ACC112 (cell line): ENCODE results near the gene ACBD3.

Experiments used
- H2AFZ ChIP-seq: fragments of 200-600 bp; sonication (generic); one replicate; pipeline ENCODE4 v1.6.0; 2017; ENCODE audit warnings: antibody characterized with exemption, low read length; ENCODE audit not compliant: unreplicated experiment
- H3K27ac ChIP-seq: fragments of 200-600 bp; sonication (generic); 2 replicates; pipeline ENCODE4 v1.5.1; 2014; ENCODE audit warnings: low read depth, mild to moderate bottlenecking, antibody characterized with exemption, low read length, moderate library complexity
- H3K27me3 ChIP-seq: fragments of 200-600 bp; sonication (generic); 2 replicates; pipeline ENCODE4 v1.6.1; 2014; ENCODE audit warnings: mild to moderate bottlenecking, antibody characterized with exemption, low read length, moderate library complexity, mixed read lengths; ENCODE audit not compliant: insufficient read depth
- H3K36me3 ChIP-seq: fragments of 200-600 bp; sonication (generic); 2 replicates; pipeline ENCODE4 v1.6.1; 2016; ENCODE audit warnings: mild to moderate bottlenecking, antibody characterized with exemption, low read length, moderate library complexity, mixed read lengths; ENCODE audit not compliant: insufficient read depth
- H3K4me1 ChIP-seq: fragments of 200-600 bp; sonication (generic); one replicate; pipeline ENCODE4 v1.6.1; 2016; ENCODE audit warnings: low read length, mixed read lengths; ENCODE audit not compliant: insufficient read depth, unreplicated experiment, control insufficient read depth
- H3K4me3 ChIP-seq: fragments of 200-600 bp; sonication (generic); 2 replicates; pipeline ENCODE4 v1.5.1; 2014; ENCODE audit warnings: mild to moderate bottlenecking, low read depth, low read length
- H3K79me2 ChIP-seq: fragments of 200-600 bp; sonication (generic); one replicate; pipeline ENCODE4 v1.6.0; 2016; ENCODE audit warnings: low read length; ENCODE audit not compliant: control insufficient read depth, unreplicated experiment, insufficient read depth

The ACBD3 gene

DNA sequence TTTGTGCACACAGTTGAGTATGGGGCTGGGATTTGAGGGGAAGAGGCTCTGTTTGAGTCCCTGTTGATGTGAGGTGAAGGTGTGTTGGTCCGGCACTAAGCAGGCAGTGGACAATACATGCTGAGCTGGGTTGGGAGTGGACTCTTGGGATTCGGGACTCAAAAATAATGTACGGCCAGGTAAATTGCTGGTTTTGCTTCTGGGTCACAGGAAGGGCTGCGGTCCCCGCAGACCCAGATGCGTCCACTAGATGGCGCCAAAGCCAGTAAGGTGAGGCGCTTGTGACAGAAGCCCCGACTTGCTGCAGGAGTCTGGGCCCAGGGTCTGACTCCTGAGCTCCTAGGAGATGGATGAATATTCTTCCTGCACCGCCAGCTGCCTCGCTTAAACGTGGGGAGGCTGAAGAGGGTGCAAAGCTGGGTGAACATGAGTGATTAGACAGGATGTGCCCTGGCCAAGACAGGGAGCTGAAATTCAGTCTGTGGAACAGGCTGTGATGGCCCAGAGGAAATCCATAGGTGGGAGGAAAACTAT is 61.4 kb downstream of the ACBD3 start:
- H3K27me3 ChIP-seq: no peaks in the 10 kb centered on the region
- H2AFZ ChIP-seq: no peak overlapping the region
- 0 out of 2 replicates have a peak overlapping the region, but pooled peaks have one; percentile 1 for H3K4me3 ChIP-seq
- peaks cover 35% of the 10 kb centered on the region for H3K4me1 ChIP-seq
- no peaks in the 10 kb centered on the region for H3K36me3 ChIP-seq
- no peak overlapping the region for H3K27ac ChIP-seq
- H3K79me2 ChIP-seq: no peaks in the 10 kb centered on the region

DNA sequence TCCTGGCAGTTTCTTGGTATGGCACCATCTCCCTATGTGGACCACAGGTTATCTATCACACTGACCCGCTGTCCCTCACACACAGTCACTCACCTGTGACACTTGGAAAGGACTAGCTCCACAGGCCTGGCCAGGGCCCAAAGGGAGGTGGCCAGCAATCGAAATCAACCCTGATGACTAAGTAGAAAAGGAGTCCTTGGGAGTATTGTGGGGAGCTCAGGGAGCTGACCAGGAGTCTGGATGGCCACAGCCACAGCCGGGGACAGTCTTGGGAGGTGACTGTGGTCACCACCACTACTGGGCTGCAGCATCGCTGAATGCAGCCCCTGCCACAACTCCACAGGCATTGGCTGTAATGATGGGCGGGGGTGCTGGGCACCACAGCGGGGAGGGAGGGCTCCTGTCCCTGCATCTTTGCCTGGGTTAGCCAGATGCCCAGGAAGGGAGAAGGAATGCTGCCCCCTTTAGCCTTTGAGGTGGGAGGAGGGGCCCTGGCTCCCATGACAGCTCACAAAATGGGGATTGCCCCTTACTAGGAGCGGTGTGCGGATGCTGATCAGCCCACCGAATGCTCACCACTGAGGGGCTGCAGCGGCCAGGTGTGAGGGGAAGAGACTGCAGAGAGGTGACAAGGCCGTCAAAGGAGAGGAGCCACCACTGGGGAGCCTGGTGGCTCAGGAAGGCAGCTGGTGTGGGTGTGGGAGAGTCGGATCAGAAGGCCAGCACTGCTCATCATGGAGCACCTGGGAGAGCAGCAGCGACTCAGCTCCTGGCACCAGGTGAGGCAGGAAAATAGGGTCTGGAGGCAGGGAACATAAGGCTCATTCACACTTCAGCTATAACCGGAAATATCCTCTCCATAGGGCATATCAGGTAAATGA is 62.7 kb downstream of the ACBD3 start:
- no peaks in the 10 kb centered on the region for H3K27me3 ChIP-seq
- peaks cover 33% of the 10 kb centered on the region for H3K4me1 ChIP-seq
- no peak overlapping the region for H3K4me3 ChIP-seq
- H3K36me3 ChIP-seq: no peaks in the 10 kb centered on the region
- no peak overlapping the region for H2AFZ ChIP-seq
- no peak overlapping the region for H3K27ac ChIP-seq
- H3K79me2 ChIP-seq: no peaks in the 10 kb centered on the region

- Histone ChIP-seq H2AFZ (no peak overlapping the region), H3K27ac (no peak overlapping the region), H3K4me3 (no peak overlapping the region), H3K27me3 (no peaks in the 10 kb centered on the region), H3K4me1 (peaks cover 26% of the 10 kb centered on the region), H3K36me3 (no peaks in the 10 kb centered on the region), H3K79me2 (no peaks in the 10 kb centered on the region)
Measured at GRCh38 chr1:226123212-226123560, 63.4 kb downstream of the ACBD3 start.

- no peaks in the 10 kb centered on the region for H3K36me3 ChIP-seq
- H3K4me1 ChIP-seq: peaks cover 21% of the 10 kb centered on the region
- H3K27ac ChIP-seq: no peak overlapping the region
- peak overlapping the region; percentile 70 for H2AFZ ChIP-seq
- no peaks in the 10 kb centered on the region for H3K79me2 ChIP-seq
- no peaks in the 10 kb centered on the region for H3K27me3 ChIP-seq
- peak overlapping the region; percentile 84 for H3K4me3 ChIP-seq
Measured at GRCh38 chr1:226121587-226122400, 64.7 kb downstream of the ACBD3 start.

GRCh38 chr1:226121049-226121586 is 65.4 kb downstream of the ACBD3 start:
- no peaks in the 10 kb centered on the region for H3K79me2 ChIP-seq
- H3K4me1 ChIP-seq: peaks cover 21% of the 10 kb centered on the region
- H3K27me3 ChIP-seq: no peaks in the 10 kb centered on the region
- no peaks in the 10 kb centered on the region for H3K36me3 ChIP-seq
- no peak overlapping the region for H3K27ac ChIP-seq
- H3K4me3 ChIP-seq: peak overlapping the region; percentile 84
- H2AFZ ChIP-seq: peak overlapping the region; percentile 70

GRCh38 chr1:226120398-226120797 is 66.1 kb downstream of the ACBD3 start:
- Histone ChIP-seq H3K27ac (no peak overlapping the region), H3K4me1 (peaks cover 21% of the 10 kb centered on the region), H3K27me3 (no peaks in the 10 kb centered on the region), H3K4me3 (no peak overlapping the region), H3K36me3 (no peaks in the 10 kb centered on the region), H3K79me2 (no peaks in the 10 kb centered on the region), H2AFZ (no peak overlapping the region)

GRCh38 chr1:226119169-226119568 is 67.4 kb downstream of the ACBD3 start:
- Histone ChIP-seq H3K79me2 (no peaks in the 10 kb centered on the region), H2AFZ (no peak overlapping the region), H3K4me3 (no peak overlapping the region), H3K36me3 (no peaks in the 10 kb centered on the region), H3K27me3 (no peaks in the 10 kb centered on the region), H3K27ac (no peak overlapping the region), H3K4me1 (peaks cover 13% of the 10 kb centered on the region)

DNA sequence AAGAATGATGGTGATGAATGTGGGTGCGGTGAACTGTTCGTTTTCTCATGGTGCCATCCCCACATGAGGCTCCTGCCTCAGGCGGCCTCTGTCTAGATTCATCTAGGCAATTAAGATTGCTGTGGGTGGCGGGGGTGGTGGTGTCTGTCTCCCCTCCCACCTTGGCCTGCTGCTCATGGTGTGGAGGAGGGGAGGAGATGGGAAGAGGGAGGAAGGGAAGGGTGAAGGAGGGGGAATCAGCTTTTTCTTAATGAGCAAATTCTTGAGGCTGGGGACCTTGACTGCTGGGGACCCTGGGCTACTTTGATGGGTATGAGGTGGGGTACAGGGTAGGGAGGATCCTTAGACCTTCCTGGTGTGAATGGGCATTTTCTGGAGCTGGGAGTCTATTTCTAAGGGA is 68.2 kb downstream of the ACBD3 start:
- H3K4me3 ChIP-seq: no peak overlapping the region
- H3K36me3 ChIP-seq: no peaks in the 10 kb centered on the region
- H2AFZ ChIP-seq: no peak overlapping the region
- peaks cover 5% of the 10 kb centered on the region for H3K4me1 ChIP-seq
- H3K27me3 ChIP-seq: no peaks in the 10 kb centered on the region
- H3K79me2 ChIP-seq: no peaks in the 10 kb centered on the region
- H3K27ac ChIP-seq: no peak overlapping the region

DNA sequence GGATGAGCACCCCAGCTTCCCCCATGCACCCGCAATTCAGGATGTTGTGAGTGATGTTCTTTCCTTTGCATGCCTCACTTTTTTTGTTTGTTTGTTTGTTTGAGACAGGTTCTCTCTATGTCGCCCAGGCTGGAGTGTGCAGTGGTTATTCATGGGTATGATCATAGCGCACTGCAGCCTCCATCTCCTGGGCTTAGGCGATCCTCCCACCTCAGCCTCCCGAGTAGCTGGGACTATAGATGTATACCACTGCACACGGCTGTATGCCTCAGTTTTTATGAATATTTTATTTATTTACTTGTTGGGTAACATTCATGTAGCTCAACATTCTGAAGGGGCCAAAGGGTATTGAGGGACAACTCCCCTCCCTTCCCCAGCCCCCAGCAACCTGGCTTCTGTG is 69.2 kb downstream of the ACBD3 start:
- Histone ChIP-seq H3K27me3 (no peaks in the 10 kb centered on the region), H3K79me2 (no peaks in the 10 kb centered on the region), H3K4me1 (no peaks in the 10 kb centered on the region), H3K36me3 (no peaks in the 10 kb centered on the region), H3K27ac (no peak overlapping the region), H2AFZ (no peak overlapping the region), H3K4me3 (no peak overlapping the region)

DNA sequence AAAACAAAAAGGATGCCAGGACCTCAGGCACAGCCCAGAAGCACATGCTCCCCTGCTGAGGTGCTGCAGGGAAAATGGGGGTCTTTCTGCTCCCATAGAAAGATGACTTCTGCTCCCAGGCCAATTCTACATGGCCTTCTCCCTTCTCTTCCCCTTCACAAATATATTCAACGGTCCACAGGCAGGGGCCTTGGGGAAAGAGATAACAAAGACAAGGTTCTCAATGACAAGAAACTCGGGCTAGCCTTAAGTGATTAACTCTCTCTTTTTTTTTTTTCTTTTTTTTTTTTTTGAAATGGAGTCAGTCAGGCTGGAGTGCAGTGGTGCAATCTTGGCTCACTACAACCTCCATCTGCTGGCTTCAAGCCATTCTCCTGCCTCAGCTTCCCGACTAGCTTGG is 69.9 kb downstream of the ACBD3 start:
- no peak overlapping the region for H2AFZ ChIP-seq
- no peak overlapping the region for H3K27ac ChIP-seq
- no peak overlapping the region for H3K4me3 ChIP-seq
- no peaks in the 10 kb centered on the region for H3K4me1 ChIP-seq
- no peaks in the 10 kb centered on the region for H3K27me3 ChIP-seq
- no peaks in the 10 kb centered on the region for H3K79me2 ChIP-seq
- H3K36me3 ChIP-seq: no peaks in the 10 kb centered on the region
